K562 (cell line): ENCODE results near the gene GMPR. TPM values are rescaled to one million over a fixed set of nuclear protein-coding genes. Genes with fewer than 3 reads are reported as not detected.

Experiments used
- CHD2 ChIP-seq: IDR thresholded peaks from 2 replicates; pipeline ENCODE4 v1.6.1; 2011; ENCODE audit warnings: low read depth, low read length
- DEAF1 ChIP-seq: fragments of 450-650 bp; formaldehyde crosslinking; IDR thresholded peaks from 2 replicates; pipeline ENCODE4 v1.4.0; 2020; ENCODE audit warnings: mild to moderate bottlenecking, moderate library complexity
- GATAD2B ChIP-seq: fragments of 450-650 bp; IDR thresholded peaks from 2 replicates; pipeline ENCODE4 v1.6.1; 2017; ENCODE audit warnings: mild to moderate bottlenecking, borderline replicate concordance
- HDAC3 ChIP-seq: fragments of 450-650 bp; IDR thresholded peaks from 2 replicates; pipeline ENCODE4 v1.6.1; 2018; ENCODE audit warnings: borderline replicate concordance, mild to moderate bottlenecking, moderate library complexity; ENCODE audit not compliant: partially characterized antibody
- HNRNPH1 ChIP-seq: fragments of 200-400 bp; formaldehyde crosslinking; optimal IDR thresholded peaks from 2 replicates; pipeline ENCODE3; 2017; ENCODE audit warnings: low read depth, mild to moderate bottlenecking, low read length, moderate library complexity
- HNRNPL ChIP-seq: fragments of 200-400 bp; formaldehyde crosslinking; IDR thresholded peaks from 2 replicates; pipeline ENCODE4 v1.6.1; 2017; ENCODE audit warnings: low read depth, mild to moderate bottlenecking, low read length
- KAT8 ChIP-seq: fragments of 450-650 bp; IDR thresholded peaks from 2 replicates; pipeline ENCODE4 v1.6.1; 2016; ENCODE audit warnings: low read depth, mild to moderate bottlenecking
- L3MBTL2 ChIP-seq: fragments of 450-650 bp; IDR thresholded peaks from 2 replicates; pipeline ENCODE4 v1.6.1; 2016; ENCODE audit warnings: mild to moderate bottlenecking, moderate library complexity
- MEIS2 ChIP-seq: fragments of 450-650 bp; IDR thresholded peaks from 2 replicates; pipeline ENCODE4 v1.6.1; 2014; ENCODE audit warnings: mild to moderate bottlenecking; ENCODE audit not compliant: partially characterized antibody
- MTA3 ChIP-seq: fragments of 450-650 bp; formaldehyde crosslinking; IDR thresholded peaks from 2 replicates; pipeline ENCODE4 v1.6.1; 2017; ENCODE audit warnings: mild to moderate bottlenecking, borderline replicate concordance
- NFATC3 ChIP-seq: fragments of 450-650 bp; IDR thresholded peaks from 2 replicates; pipeline ENCODE4 v1.6.1; 2017; ENCODE audit warnings: mild to moderate bottlenecking
- SIRT6 ChIP-seq: IDR thresholded peaks from one replicate; pipeline ENCODE4 v1.6.1; 2012; ENCODE audit warnings: low read depth, mild to moderate bottlenecking, control low read depth, inconsistent platforms, low read length, moderate library complexity
- SOX6 ChIP-seq: fragments of 450-650 bp; IDR thresholded peaks from 2 replicates; pipeline ENCODE4 v1.6.1; 2014; ENCODE audit warnings: mild to moderate bottlenecking
- TAF9B ChIP-seq: fragments of 450-650 bp; IDR thresholded peaks from 2 replicates; pipeline ENCODE4 v1.6.1; 2018; ENCODE audit warnings: mild to moderate bottlenecking; ENCODE audit not compliant: partially characterized antibody
- TSHZ1 ChIP-seq: fragments of 250-450 bp; sonication (Bioruptor Pico); IDR thresholded peaks from 2 replicates; pipeline ENCODE4 v1.4.0; 2020; ENCODE audit warnings: mild to moderate bottlenecking, moderate library complexity
- ZBTB7A ChIP-seq: IDR thresholded peaks from 2 replicates; pipeline ENCODE4 v1.6.1; 2011; ENCODE audit warnings: low read depth, mild to moderate bottlenecking, low read length, moderate library complexity, borderline replicate concordance; ENCODE audit not compliant: control insufficient read depth
- ZC3H8 ChIP-seq: fragments of 450-650 bp; IDR thresholded peaks from 2 replicates; pipeline ENCODE4 v1.6.1; 2017
- ZFP1 ChIP-seq: fragments of 450-650 bp; formaldehyde crosslinking; IDR thresholded peaks from 2 replicates; pipeline ENCODE4 v1.4.0; 2020; ENCODE audit warnings: mild to moderate bottlenecking, mixed read lengths
- ZNF239 ChIP-seq: fragments of 250-450 bp; sonication (Bioruptor Pico); IDR thresholded peaks from 2 replicates; pipeline ENCODE4 v1.4.0; 2020; ENCODE audit warnings: mild to moderate bottlenecking
- ZNF695 ChIP-seq: fragments of 450-650 bp; formaldehyde crosslinking; IDR thresholded peaks from 2 replicates; pipeline ENCODE4 v1.4.0; 2020; ENCODE audit warnings: mild to moderate bottlenecking, moderate library complexity
- polyA plus RNA-seq, 8 experiments: library from polyadenylated mRNA; depleted of rRNA in 4 of 8; stranded (reverse) in 5 of 8; unstranded in 3 of 8; fragments of >200 nt; fragmentation: Nextera tagmentation in 2 of 8; fragmentation: Illumina TruSeq in 1 of 8; extraction: Ambion mirVana in 2 of 8; extraction: Trizol in 1 of 8; gene quantifications; 2 replicates each; pipeline versions ENCODE4 v1.2.1 to v1.2.3, GENCODE V29; 2011 to 2014; ENCODE audit warnings: inconsistent platforms in 1 of 8, missing spikeins in 1 of 8
- total RNA-seq, 7 experiments: library from RNA; depleted of rRNA in 6 of 7; stranded (reverse); fragments of >200 nt in 6 of 7; fragmentation: Illumina TruSeq in 2 of 7; extraction: Trizol in 2 of 7; gene quantifications; 2 replicates each; pipeline versions ENCODE4 v1.2.1 to v1.2.3, GENCODE V29; 2011 to 2021; ENCODE audit warnings: low replicate concordance in 1 of 7
- TF ChIP-seq, protein P1 (sequence below): fragments of 450-650 bp; IDR thresholded peaks from 2 replicates; pipeline ENCODE4 v1.6.1; 2016; ENCODE audit warnings: missing biosample characterization, missing genetic modification characterization
- TF ChIP-seq, protein P2 (sequence below): sonication (generic); formaldehyde crosslinking; IDR thresholded peaks from 2 replicates; pipeline ENCODE4 v1.8.1; 2023; ENCODE audit warnings: mild to moderate bottlenecking, missing genetic modification reagents

Gene GMPR
- total and polyA plus RNA-seq, 9 of the 15 experiments (the other 6 are each of a cell fraction or from before 2014, with no cell fraction given) = 34.6 to 83.7 (median 49.8) TPM

DNA sequence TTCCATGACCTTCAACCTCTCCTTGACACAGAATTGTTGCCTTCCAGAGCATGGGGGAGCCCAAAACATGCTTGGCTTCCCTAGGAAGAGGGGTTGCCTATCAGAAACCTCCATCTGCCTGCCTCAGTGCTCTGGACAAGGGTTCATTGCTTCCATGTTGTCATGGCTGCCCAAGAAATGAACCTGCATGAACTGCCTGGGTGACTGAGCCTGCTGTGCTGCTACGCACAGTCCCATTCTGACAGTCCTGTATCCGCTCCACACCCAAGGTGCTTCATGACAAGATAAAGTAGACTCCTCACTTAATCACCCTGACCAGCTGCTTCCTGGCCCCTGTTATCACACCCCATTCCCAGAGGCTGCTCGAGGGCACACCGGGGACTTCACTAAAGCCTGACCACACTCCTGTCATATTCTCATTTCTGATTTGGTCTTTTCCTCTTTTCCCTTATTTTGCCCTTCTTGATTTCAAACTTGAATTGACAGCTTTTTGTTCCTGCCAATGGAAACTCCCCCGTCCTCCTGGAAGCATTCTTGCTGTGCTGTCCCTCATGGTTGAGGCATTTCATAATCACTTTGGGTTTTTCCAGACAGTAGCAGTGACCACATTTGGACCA, 31.9 kb downstream of the GMPR start (continued):
- TF ChIP-seq MTA3 (peak; percentile 95), SOX6 (peak; percentile 96), SIRT6 (no peak), HNRNPH1 (no peak), ZBTB7A (no peak; the same call in 1 of the 2 replicates), ZNF239 (no peak), ZNF695 (no peak), ZFP1 (CRISPR knock-in tag) (no peak), MEIS2 (peak; percentile 95), ZC3H8 (no peak), HNRNPL (no peak), DEAF1 (CRISPR knock-in tag) (no peak), GATAD2B (peak; percentile 96), L3MBTL2 (peak; percentile 90), CHD2 (no peak), TSHZ1 (CRISPR knock-in tag) (no peak), HDAC3 (peak; percentile 96), NFATC3 (no peak; the same call in 1 of the 2 replicates), TAF9B (peak; percentile 85), KAT8 (no peak)
- TF ChIP-seq, protein P1, sequence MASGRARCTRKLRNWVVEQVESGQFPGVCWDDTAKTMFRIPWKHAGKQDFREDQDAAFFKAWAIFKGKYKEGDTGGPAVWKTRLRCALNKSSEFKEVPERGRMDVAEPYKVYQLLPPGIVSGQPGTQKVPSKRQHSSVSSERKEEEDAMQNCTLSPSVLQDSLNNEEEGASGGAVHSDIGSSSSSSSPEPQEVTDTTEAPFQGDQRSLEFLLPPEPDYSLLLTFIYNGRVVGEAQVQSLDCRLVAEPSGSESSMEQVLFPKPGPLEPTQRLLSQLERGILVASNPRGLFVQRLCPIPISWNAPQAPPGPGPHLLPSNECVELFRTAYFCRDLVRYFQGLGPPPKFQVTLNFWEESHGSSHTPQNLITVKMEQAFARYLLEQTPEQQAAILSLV (tag) = peak; percentile 48; the same call in 1 of the 2 replicates
- TF ChIP-seq, protein P2, sequence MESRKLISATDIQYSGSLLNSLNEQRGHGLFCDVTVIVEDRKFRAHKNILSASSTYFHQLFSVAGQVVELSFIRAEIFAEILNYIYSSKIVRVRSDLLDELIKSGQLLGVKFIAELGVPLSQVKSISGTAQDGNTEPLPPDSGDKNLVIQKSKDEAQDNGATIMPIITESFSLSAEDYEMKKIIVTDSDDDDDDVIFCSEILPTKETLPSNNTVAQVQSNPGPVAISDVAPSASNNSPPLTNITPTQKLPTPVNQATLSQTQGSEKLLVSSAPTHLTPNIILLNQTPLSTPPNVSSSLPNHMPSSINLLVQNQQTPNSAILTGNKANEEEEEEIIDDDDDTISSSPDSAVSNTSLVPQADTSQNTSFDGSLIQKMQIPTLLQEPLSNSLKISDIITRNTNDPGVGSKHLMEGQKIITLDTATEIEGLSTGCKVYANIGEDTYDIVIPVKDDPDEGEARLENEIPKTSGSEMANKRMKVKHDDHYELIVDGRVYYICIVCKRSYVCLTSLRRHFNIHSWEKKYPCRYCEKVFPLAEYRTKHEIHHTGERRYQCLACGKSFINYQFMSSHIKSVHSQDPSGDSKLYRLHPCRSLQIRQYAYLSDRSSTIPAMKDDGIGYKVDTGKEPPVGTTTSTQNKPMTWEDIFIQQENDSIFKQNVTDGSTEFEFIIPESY (CRISPR knock-in tag) = peak; percentile 67; the same call in 1 of the 2 replicates
